ENCODE data around the gene ZNF747. TPM values are rescaled to one million over a fixed set of nuclear protein-coding genes. Genes with fewer than 3 reads are reported as not detected.

ZNF747 gene
- total and polyA plus RNA-seq, 8 donors = 6.6 to 11.8 (median 9.0) TPM

DNA sequence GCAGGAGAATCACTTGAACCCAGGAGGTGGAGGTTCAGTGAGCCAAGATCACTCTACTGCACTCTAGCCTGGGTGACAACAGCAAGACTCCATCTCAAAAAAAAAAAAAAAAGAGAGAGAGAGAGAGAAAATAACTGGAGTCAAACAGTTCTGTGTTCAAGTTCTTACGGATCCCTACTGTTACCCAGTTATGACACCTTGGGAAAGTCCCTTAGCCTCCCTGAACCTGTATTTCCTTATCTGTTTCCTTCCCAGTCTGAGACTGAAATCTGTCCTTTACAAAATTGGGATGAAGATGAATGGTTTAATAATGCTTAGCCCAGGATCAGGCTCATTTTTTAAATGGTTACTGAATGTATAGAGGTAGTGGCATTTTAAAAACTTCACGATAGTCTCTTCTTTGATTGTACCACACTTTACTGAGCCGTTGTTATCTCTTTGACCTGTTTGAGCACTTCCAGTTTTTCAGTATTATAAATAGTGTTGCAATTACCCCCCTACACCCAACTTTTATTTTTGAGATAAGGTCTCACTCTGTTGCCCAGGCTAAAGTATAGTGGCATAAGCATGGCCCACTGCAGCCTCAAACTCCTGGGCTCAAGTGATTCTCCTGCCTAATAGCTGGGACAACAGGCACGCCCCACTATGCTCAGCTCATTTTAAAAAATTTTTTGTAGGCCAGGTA, 25.4 kb downstream of the ZNF747 start:
- TF ChIP-seq, protein P1, sequence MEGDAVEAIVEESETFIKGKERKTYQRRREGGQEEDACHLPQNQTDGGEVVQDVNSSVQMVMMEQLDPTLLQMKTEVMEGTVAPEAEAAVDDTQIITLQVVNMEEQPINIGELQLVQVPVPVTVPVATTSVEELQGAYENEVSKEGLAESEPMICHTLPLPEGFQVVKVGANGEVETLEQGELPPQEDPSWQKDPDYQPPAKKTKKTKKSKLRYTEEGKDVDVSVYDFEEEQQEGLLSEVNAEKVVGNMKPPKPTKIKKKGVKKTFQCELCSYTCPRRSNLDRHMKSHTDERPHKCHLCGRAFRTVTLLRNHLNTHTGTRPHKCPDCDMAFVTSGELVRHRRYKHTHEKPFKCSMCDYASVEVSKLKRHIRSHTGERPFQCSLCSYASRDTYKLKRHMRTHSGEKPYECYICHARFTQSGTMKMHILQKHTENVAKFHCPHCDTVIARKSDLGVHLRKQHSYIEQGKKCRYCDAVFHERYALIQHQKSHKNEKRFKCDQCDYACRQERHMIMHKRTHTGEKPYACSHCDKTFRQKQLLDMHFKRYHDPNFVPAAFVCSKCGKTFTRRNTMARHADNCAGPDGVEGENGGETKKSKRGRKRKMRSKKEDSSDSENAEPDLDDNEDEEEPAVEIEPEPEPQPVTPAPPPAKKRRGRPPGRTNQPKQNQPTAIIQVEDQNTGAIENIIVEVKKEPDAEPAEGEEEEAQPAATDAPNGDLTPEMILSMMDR (IDR thresholded peaks at IDR 0.05) = no peak
- no peak for DNase-seq
- Histone ChIP-seq H3K27me3 (no peaks in the 10 kb centered on the region), H3K4me1 (no peaks in the 10 kb centered on the region), H3K4me3 (no peak overlapping the region), H3K9me3 (no peaks in the 10 kb centered on the region), H3K36me3 (peaks cover 0 to 97% of the 10 kb centered on the region in 2 donors), H3K27ac (no peak overlapping the region)
- intact Hi-C loops (cut with DNase I) = no loop called here
- ATAC-seq = no peak

DNA sequence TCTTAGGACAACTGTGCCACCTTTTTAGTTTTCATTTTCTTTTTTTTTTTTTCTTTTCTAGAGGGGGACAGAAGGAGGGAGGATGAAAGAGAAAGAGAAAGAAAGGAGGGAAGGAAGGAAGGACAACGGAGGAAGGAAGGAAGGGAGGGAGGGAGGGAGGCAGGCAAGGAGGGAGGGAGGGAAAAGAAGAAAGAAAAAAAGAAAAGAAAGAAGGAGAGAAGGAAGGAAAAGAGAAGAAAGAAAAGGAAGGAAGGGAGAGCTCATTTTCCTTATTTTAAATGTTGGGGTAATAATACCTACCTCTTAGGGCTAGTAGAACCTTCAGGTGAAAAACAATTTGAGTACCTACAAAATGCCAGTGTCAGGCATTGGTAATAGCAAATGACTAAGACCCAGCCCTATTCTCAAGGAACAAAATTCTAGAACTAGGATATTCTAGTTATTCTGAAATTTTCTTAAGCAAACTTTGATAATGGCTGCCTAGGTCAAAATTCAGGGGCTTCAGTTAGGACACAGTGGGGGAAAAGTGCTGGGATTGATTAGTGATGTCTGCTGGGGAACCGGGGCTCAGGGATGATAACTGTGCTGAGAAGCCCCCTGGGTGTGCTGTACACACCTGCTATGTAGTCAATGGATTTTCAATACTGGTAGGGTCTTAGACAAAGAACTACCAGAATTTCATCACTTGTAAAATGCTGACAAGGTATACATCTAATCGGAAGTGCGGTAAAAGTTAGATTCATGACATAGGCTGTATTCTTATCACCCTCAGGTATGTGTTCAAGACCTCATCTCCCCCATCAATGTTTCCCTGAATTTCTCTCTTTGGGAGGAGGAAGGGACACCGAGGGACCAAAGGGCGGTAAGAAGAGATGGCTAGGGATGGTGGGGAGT, 31.0 kb downstream of the ZNF747 start:
- ATAC-seq (no peak), DNase-seq (no peak)
- no peak overlapping the region for H3K4me3 ChIP-seq
- TF ChIP-seq, protein P1 (IDR thresholded peaks at IDR 0.05) = no peak
- no peaks in the 10 kb centered on the region for H3K27me3 ChIP-seq
- H3K9me3 ChIP-seq = no peaks in the 10 kb centered on the region
- H3K36me3 ChIP-seq = peaks cover 0 to 95% of the 10 kb centered on the region in 2 donors
- intact Hi-C loops (cut with DNase I) = no loop called here
- H3K27ac ChIP-seq = no peak overlapping the region
- H3K4me1 ChIP-seq = no peaks in the 10 kb centered on the region

DNA sequence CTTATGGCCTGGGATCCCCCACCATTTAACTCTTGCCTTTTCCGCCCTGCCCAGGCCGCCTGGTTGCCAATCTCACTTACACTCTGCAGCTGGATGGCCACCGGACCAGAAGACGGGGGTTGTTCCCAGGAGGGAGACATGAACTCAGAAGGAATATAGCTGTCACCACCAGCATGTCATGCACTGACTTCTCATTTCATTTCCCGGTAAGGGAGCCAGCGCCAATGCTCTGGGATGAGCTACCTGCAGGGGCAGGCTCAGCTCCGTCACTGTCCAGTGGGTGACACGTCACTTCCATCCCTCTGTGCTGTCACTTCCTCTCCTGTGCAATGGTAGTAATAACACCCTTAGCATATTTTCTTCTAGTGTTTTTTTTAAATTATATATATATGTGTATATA, 35.4 kb downstream of the ZNF747 start:
- H3K36me3 ChIP-seq = peaks cover 0 to 96% of the 10 kb centered on the region in 2 donors
- intact Hi-C loops (cut with DNase I) = no loop called here

DNA sequence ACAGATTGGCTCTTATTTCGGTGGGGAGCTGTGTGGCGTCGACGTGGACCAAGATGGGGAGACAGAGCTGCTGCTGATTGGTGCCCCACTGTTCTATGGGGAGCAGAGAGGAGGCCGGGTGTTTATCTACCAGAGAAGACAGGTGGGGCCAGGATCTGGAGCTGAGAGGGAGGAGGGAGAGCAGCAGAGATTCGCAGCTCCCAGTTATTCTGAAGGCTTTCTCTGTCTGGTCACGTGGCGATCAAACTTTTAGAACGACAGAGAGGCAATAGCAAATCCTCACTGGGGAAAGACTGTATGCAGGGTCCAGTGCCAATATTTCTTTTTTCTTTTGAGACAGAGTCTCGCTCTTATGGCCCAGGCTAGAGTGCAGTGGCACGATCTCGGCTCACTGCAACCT, 39.9 kb downstream of the ZNF747 start:
- H3K4me1 ChIP-seq = peaks cover 0 to 15% of the 10 kb centered on the region in 2 donors
- TF ChIP-seq, protein P1 (IDR thresholded peaks at IDR 0.05) = no peak
- no peak overlapping the region for H3K27ac ChIP-seq
- DNase-seq (no peak), ATAC-seq (no peak)
- peaks cover 0 to 84% of the 10 kb centered on the region in 2 donors for H3K36me3 ChIP-seq
- H3K9me3 ChIP-seq = no peaks in the 10 kb centered on the region
- no peaks in the 10 kb centered on the region for H3K27me3 ChIP-seq
- no peak overlapping the region for H3K4me3 ChIP-seq
- intact Hi-C loops (cut with DNase I) = no loop called here

More for the DNA sequence above, 35.4 kb downstream of the ZNF747 start:
- Histone ChIP-seq H3K4me1 (no peaks in the 10 kb centered on the region), H3K27ac (no peak overlapping the region), H3K9me3 (no peaks in the 10 kb centered on the region), H3K27me3 (no peaks in the 10 kb centered on the region), H3K4me3 (no peak overlapping the region)
- DNase-seq (no peak), ATAC-seq (no peak)
- TF ChIP-seq, protein P1 (IDR thresholded peaks at IDR 0.05) = no peak

DNA sequence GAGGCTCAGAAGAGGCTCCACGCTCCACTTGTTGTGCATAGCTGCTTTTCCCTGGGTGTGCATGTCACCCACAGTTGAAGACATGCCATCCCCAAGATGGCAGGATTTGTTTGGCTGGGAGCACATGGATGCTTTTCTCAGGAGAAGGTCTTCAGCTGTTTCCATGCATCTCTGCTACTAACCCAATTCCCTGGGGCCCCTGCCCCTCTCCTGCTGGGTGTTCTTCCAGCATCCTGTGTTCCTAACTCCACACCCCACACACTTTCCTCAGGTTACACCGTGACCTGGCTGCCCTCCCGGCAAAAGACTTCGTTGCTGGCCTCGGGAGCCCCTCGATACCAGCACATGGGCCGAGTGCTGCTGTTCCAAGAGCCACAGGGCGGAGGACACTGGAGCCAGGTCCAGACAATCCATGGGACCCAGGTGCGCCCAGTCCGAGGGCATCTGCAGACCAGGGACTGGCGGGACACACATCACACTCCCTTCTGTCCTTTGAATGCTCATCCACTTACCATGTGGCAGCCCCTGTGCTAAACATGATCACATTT, 40.6 kb downstream of the ZNF747 start:
- Histone ChIP-seq H3K4me1 (peaks cover 0 to 15% of the 10 kb centered on the region in 2 donors), H3K27me3 (no peaks in the 10 kb centered on the region), H3K36me3 (peaks cover 0 to 84% of the 10 kb centered on the region in 2 donors), H3K27ac (no peak overlapping the region), H3K9me3 (no peaks in the 10 kb centered on the region), H3K4me3 (no peak overlapping the region)
- no peak for ATAC-seq
- intact Hi-C loops (cut with DNase I) = no loop called here
- DNase-seq = no peak
- TF ChIP-seq, protein P1 (IDR thresholded peaks at IDR 0.05) = no peak
